Measurements from ENCODE around the gene CDC42EP1. TPM values are rescaled to one million over a fixed set of nuclear protein-coding genes. Genes with fewer than 3 reads are reported as not detected.

The CDC42EP1 gene
- total RNA-seq, 1 donor from 2014 or later = 98.1 TPM

DNA sequence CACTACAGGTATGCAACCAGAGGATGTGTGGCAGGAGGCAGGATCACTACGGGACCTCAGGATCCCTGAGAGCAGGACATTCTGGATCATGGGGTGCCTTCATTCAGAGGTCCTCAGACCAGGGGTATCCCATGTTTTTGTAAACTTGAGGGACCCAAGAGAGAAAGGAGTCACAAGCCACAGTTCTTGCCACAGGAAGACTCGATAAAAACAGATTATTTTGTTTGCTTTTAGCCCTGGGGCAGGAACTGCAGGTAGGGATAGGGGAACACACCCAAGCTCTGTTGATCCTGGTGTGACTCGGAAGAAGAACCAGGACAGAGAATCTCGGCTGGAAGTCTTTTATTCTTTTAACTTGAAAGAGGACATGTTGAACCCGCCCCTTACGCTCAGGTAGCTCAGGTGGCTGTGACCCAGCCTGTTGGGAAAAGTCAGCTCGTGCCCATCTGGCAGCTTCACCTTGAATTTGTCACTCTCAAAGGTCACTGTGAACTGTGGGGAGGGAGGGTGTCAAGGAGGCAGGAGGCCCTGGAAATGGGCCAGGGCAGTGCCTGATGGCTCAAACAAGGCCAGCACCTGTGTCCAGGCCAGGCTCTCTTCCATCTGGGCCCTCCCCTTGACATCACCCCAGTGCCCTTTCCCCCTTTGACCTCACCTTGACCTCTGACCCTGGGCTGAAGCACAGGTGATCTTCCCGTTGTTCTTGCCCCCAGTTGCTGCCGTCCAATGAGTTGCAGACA lies 9.8 kb downstream of the CDC42EP1 start:
- Histone ChIP-seq H3K4me3 (ENCODE audit: low read depth, low read length) (no peak overlapping the region), H3K36me3 (ENCODE audit: control insufficient read depth, insufficient read depth, low read length) (peaks cover 11% of the 10 kb centered on the region), H3K27me3 (ENCODE audit: control insufficient read depth, insufficient read depth, low read length) (no peaks in the 10 kb centered on the region)
- TF ChIP-seq, protein P1, sequence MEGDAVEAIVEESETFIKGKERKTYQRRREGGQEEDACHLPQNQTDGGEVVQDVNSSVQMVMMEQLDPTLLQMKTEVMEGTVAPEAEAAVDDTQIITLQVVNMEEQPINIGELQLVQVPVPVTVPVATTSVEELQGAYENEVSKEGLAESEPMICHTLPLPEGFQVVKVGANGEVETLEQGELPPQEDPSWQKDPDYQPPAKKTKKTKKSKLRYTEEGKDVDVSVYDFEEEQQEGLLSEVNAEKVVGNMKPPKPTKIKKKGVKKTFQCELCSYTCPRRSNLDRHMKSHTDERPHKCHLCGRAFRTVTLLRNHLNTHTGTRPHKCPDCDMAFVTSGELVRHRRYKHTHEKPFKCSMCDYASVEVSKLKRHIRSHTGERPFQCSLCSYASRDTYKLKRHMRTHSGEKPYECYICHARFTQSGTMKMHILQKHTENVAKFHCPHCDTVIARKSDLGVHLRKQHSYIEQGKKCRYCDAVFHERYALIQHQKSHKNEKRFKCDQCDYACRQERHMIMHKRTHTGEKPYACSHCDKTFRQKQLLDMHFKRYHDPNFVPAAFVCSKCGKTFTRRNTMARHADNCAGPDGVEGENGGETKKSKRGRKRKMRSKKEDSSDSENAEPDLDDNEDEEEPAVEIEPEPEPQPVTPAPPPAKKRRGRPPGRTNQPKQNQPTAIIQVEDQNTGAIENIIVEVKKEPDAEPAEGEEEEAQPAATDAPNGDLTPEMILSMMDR (IDR thresholded peaks at IDR 0.05; ENCODE audit: insufficient read depth, low read length, poor library complexity, severe bottlenecking) = no peak
- no peak for DNase-seq (ENCODE audit: low read depth)

DNA sequence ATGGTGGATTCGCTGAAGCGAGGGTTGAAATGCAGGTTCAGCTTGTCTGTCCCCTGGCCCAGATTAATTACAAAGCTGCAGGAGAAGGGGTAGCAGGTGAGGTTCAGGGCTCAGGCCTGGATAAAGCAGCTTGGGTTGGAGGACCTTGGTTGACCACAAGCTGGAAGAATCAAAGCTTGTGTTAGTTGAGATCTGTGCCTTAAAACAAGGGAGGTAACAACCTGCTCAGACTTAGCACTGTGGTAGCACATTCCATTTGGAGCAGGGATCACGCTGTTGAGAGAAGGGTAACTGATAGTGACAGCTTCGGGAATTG lies 10.3 kb downstream of the CDC42EP1 start:
- no peak overlapping the region for H3K4me3 ChIP-seq (ENCODE audit: low read depth, low read length)
- TF ChIP-seq, protein P1 (IDR thresholded peaks at IDR 0.05; ENCODE audit: insufficient read depth, low read length, poor library complexity, severe bottlenecking) = no peak
- H3K36me3 ChIP-seq (ENCODE audit: control insufficient read depth, insufficient read depth, low read length) = peaks cover 11% of the 10 kb centered on the region
- no peaks in the 10 kb centered on the region for H3K27me3 ChIP-seq (ENCODE audit: control insufficient read depth, insufficient read depth, low read length)
- no peak for DNase-seq (ENCODE audit: low read depth)

DNA sequence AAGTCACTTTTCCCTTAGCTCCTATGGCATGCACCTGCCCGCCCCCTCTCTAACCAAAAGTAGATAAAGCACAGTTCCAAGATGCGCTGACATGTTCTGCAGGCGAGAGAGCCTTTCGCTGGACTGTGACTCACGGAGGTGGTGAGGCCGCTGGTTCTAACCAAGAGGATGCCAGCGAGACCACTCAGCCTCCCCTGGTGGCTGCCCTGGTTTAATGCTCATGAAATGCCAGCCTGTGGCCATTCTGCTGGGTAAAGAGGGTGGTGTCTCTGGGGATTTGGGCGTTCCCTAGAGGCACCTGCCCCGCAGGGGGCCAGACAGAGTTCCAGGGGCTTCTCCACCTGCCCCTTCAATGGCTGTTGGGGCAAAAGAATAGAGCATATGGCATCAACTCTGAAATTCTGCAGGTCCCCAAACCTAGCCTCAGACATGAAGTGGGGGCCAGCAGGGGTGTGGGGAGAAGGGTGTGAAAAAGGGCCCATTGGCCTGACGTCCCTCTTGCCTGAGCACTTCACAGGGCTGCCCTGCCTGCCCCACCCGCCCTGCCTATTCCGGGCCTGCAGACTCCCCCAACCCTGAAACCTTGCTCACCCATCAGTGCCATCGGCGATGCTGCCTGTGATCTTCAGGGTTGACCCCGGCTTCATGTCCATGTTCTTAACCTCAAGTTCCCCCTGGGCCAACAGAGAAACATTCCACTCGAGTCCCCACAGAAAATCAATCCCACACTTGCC lies 11.1 kb downstream of the CDC42EP1 start:
- Histone ChIP-seq H3K36me3 (ENCODE audit: control insufficient read depth, insufficient read depth, low read length) (peaks cover 9% of the 10 kb centered on the region), H3K4me3 (ENCODE audit: low read depth, low read length) (no peak overlapping the region), H3K27me3 (ENCODE audit: control insufficient read depth, insufficient read depth, low read length) (peaks cover under 1% of the 10 kb centered on the region)
- TF ChIP-seq, protein P1 (IDR thresholded peaks at IDR 0.05; ENCODE audit: insufficient read depth, low read length, poor library complexity, severe bottlenecking) = peak; percentile 55
- no peak for DNase-seq (ENCODE audit: low read depth)

DNA sequence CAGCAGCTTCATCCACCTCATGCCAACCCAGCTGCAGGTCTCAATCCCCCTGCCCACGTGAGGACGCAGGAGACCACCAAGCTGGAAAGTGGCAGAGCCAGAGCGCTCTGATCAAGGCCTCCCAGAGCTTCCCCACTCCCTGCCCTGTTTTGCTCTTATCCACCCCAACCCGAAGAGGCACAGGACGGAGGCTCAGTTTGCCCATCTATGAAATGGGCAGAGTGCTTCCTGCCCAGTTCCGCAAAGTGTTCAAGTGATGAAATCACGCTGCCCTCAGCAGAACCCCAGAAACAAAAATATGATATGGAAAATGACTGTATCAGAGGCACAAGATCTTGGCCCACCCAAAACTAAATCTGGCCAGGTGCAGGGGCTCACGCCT lies 11.7 kb downstream of the CDC42EP1 start:
- Histone ChIP-seq H3K4me3 (ENCODE audit: low read depth, low read length) (no peak overlapping the region), H3K36me3 (ENCODE audit: control insufficient read depth, insufficient read depth, low read length) (peaks cover 6% of the 10 kb centered on the region), H3K27me3 (ENCODE audit: control insufficient read depth, insufficient read depth, low read length) (peaks cover 2% of the 10 kb centered on the region)
- no peak for DNase-seq (ENCODE audit: low read depth)
- TF ChIP-seq, protein P1 (IDR thresholded peaks at IDR 0.05; ENCODE audit: insufficient read depth, low read length, poor library complexity, severe bottlenecking) = no peak

DNA sequence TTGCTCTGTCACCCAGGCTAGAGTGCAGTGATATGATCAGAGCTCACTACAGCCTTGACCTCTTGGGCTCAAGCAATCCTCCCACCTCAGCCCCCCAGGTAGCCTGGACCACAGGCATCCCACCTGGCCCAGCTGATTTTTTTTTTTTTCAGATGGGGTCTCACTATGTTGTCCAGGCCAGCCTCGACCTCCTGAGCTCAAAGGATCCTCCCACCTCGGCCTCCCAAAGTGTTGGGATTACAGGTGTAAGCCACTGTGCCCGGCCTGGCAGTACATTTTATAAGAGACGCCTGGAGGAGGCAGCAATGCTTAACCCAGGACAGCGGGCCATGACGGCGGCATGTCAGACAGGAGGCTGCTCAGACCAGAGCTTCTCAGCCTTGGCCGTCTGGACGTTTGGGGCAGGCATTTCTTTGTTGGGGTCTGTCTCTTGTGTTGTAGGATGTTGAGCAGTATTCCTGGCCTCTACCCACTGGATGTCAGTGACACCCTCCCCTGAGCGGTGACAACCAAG lies 15.3 kb downstream of the CDC42EP1 start:
- Histone ChIP-seq H3K27me3 (ENCODE audit: control insufficient read depth, insufficient read depth, low read length) (peaks cover 2% of the 10 kb centered on the region), H3K4me3 (ENCODE audit: low read depth, low read length) (no peak overlapping the region), H3K36me3 (ENCODE audit: control insufficient read depth, insufficient read depth, low read length) (no peaks in the 10 kb centered on the region)
- no peak for DNase-seq (ENCODE audit: low read depth)
- TF ChIP-seq, protein P1 (IDR thresholded peaks at IDR 0.05; ENCODE audit: insufficient read depth, low read length, poor library complexity, severe bottlenecking) = no peak
